HG02970 (cell line): ENCODE results near the gene DYNLRB2.

Experiments
- ATAC-seq: cut with Tn5 transposase; IDR thresholded peaks from one replicate; pipeline ENCODE4 v1.9.1; 2021; ENCODE audit warnings: mild to moderate bottlenecking, moderate library complexity, moderate number of reproducible peaks; ENCODE audit not compliant: unreplicated experiment, low FRiP score

The DYNLRB2 gene

GRCh38 chr16:80594756-80595155, 54.0 kb downstream of the DYNLRB2 start:
- no peak for ATAC-seq

GRCh38 chr16:80596507-80597207, 55.9 kb downstream of the DYNLRB2 start:
- no peak for ATAC-seq

- ATAC-seq = no peak
Measured at GRCh38 chr16:80599466-80599865, 58.7 kb downstream of the DYNLRB2 start.
